Activated CD4-positive, alpha-beta T cell treated with anti-CD3 and anti-CD28 coated beads for 36 hours (primary cell): ENCODE data around the gene CELSR1. TPM values are rescaled to one million over a fixed set of nuclear protein-coding genes. Genes with fewer than 3 reads are reported as not detected.

ENCODE experiments used
- ATAC-seq: fragments of 200-7000 bp; cut with Tn5 transposase; one replicate; pipeline ENCODE4 v1.10.0; 2021; ENCODE audit warnings: mild to moderate bottlenecking, moderate library complexity
- CTCF ChIA-PET: fragments of 350-600 bp; sonication (Branson Sonifier 250); formaldehyde crosslinking; loops from one replicate; lab custom pipeline; 2021; ENCODE audit warnings: antibody characterized with exemption; lab: Charles Lee
- POLR2A ChIA-PET: fragments of 350-600 bp; sonication (Branson Sonifier 250); formaldehyde crosslinking; loops from one replicate; lab custom pipeline; 2021; ENCODE audit warnings: antibody characterized with exemption, inconsistent platforms; lab: Charles Lee
- DNase-seq: peaks from one replicate; pipeline ENCODE4 v3.0.0-alpha.2; 2020
- H3K27ac Mint-ChIP-seq: one replicate; pipeline ENCODE4 v1.8.0; 2021; ENCODE audit warnings: mixed read lengths
- H3K27me3 Mint-ChIP-seq: one replicate; pipeline ENCODE4 v1.8.0; 2021; ENCODE audit warnings: mixed read lengths
- H3K36me3 Mint-ChIP-seq: one replicate; pipeline ENCODE4 v1.8.0; 2021; ENCODE audit warnings: low read depth, mixed read lengths
- H3K4me1 Mint-ChIP-seq: one replicate; pipeline ENCODE4 v1.8.0; 2021; ENCODE audit warnings: mixed read lengths
- H3K4me3 Mint-ChIP-seq: one replicate; pipeline ENCODE4 v1.8.0; 2021; ENCODE audit warnings: mild to moderate bottlenecking, moderate library complexity, mixed read lengths
- H3K9me3 Mint-ChIP-seq: one replicate; pipeline ENCODE4 v1.8.0; 2021; ENCODE audit warnings: low read depth, mixed read lengths
- intact Hi-C, 2 experiments: fragments of 100-400 bp; cut with DNase I in 1 of 2; cut with micrococcal nuclease in 1 of 2; formaldehyde crosslinking; loops; one replicate each; pipeline versions ENCODE4 v1.14.2 to v1.15.1; 2022 to 2024; cut with DNase I, micrococcal nuclease
- total RNA-seq, 2 experiments: library from RNA; stranded (reverse); gene quantifications; one replicate each; pipeline ENCODE4 v1.2.3, GENCODE V29; 2021

Gene CELSR1
- total RNA-seq, 2 experiments from 2014 or later: 0.43 to 0.46 TPM

DNA sequence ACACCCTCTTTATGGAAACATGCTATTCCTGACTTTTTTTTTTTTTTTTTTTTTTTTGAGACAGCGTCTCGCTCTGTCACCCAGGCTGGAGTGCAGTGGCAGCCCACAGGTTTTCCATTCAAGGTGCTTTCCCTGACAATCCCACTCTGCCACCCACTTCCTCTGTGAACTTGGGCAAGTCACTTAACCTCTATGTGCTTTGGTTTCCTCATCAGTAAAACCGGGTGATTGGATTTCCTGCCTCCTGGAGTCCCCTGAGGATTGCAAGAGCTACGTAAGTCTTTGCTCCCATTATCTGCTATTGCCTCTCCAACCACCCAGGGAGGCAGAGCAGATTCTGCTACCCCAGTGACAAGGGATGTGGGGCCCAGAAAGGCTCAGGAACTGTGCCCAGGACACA is 54.1 kb downstream of the CELSR1 start:
- peak; percentile 42 for ATAC-seq

DNA sequence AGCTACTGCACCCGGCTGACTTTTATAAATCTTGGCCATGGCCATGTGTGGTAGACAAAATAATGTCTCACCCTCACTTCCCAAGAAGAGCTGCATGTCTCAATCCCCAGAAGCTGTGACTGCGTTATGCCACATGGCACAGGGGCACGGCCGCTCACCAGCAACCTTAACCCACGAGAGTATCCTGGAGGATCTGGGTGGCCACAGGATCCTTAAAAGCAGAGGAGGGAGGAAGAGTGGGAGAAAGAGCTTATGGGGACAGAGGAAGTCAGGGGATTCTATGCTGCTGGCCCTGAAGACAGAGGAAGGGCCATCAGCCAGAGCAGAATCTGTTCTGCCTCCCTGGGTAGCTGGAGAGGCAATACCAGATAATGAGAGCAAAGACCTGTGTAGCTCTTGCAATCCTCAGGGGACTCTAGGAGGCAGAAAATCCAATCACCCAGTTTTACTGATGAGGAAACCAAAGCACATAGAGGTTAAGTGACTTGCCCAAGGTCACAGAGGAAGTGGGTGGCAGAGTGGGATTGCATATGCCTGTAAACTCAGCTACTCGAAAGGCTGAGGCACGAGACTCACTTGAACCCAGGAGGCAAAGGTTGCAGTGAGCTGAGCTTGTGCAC is 55.3 kb downstream of the CELSR1 start:
- intact Hi-C loops: no loop called here
- H3K27me3 Mint-ChIP-seq: no peaks in the 10 kb centered on the region
- DNase-seq (no peak), ATAC-seq (no peak)
- no peak overlapping the region for H3K27ac Mint-ChIP-seq
- CTCF ChIA-PET: interaction anchor here (0.7 to 1.0 kb wide), 3 partner anchors 14 to 476 kb away, joined by 3 to 4 read pairs (median 4); no protein-coding TSS in a partner anchor
- H3K4me3 Mint-ChIP-seq: no peak overlapping the region
- H3K9me3 Mint-ChIP-seq: peaks cover 4% of the 10 kb centered on the region
- POLR2A ChIA-PET: no interaction called here
- H3K36me3 Mint-ChIP-seq: no peaks in the 10 kb centered on the region
- H3K4me1 Mint-ChIP-seq: peaks cover 19% of the 10 kb centered on the region

More for the DNA sequence above, 54.1 kb downstream of the CELSR1 start:
- intact Hi-C loops: no loop called here
- ChIA-PET CTCF (no interaction called here), POLR2A (no interaction called here)
- no peaks in the 10 kb centered on the region for H3K36me3 Mint-ChIP-seq
- H3K4me1 Mint-ChIP-seq: peaks cover 18% of the 10 kb centered on the region
- H3K9me3 Mint-ChIP-seq: peaks cover 4% of the 10 kb centered on the region
- no peak overlapping the region for H3K27ac Mint-ChIP-seq
- H3K27me3 Mint-ChIP-seq: no peaks in the 10 kb centered on the region
- peak; percentile 24 for DNase-seq
- no peak overlapping the region for H3K4me3 Mint-ChIP-seq

DNA sequence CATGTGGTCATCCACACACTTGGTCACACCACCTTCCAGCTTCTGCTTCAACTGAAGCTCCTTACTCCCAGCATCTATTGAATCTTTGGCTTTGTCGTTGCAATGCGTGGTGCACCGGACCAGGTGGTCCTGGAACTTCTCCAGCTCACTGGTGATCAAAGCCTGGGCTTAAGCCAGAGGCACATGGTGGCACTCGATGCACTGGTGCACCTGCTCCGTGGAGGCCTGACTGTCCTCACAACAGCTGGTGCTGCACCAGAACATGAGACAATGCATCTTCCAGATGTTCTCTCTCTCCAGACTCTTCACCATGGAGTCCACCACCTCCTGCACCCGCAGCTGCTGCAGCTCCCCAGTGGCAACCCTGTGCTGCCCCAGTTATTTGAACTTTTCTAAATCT is 56.0 kb downstream of the CELSR1 start:
- Mint-ChIP-seq H3K4me3 (no peak overlapping the region), H3K4me1 (peaks cover 26% of the 10 kb centered on the region), H3K9me3 (peaks cover 6% of the 10 kb centered on the region), H3K27ac (no peak overlapping the region), H3K36me3 (no peaks in the 10 kb centered on the region), H3K27me3 (no peaks in the 10 kb centered on the region)
- ChIA-PET CTCF (interaction anchor here (0.9 to 1.0 kb wide), 2 partner anchors 15 to 114 kb away, joined by 4 read pairs; no protein-coding TSS in a partner anchor), POLR2A (no interaction called here)
- intact Hi-C loops: no loop called here
- ATAC-seq (no peak), DNase-seq (no peak)

DNA sequence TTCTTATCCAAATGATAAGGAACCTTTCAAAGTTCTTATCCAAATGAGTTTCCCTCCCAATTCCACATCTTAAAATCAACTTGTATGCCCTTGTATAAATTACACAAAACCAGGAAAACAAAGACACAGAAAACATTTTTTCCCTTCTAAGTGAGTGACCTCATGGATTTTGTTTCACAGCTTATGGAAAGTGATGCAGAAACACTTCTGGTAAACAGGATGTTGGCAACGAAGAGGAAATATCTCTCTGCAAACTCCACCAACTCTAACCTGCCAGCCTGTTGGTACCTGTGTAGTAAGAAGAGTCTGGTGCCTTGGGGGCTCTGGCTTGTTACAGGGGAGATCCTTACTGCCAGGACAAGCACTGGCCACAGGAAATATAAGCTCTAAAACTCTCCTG is 57.0 kb downstream of the CELSR1 start:
- intact Hi-C loops: no loop called here
- CTCF ChIA-PET: no interaction called here

DNA sequence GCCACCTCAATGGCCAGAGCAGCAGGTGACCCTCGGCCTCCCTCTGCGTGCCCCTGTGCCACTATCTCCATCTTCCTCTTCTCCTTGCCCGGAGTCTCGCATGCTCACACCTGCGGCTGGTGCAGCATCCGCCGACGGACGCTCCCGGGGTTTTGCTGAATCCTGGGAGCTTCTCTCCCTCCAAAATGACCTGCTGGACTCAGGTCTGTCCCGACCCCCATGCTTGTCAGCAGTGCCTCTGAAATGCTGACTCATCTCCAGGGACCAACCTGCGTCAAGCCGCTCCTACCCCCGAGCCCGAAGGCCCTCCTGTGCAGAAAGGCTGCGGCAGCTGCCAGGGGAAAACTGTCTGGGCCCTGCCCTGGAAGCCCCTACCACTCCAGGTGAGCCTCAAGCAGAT is 58.4 kb downstream of the CELSR1 start:
- no peak overlapping the region for H3K4me3 Mint-ChIP-seq
- peaks cover 6% of the 10 kb centered on the region for H3K9me3 Mint-ChIP-seq
- no peak for DNase-seq
- peaks cover 4% of the 10 kb centered on the region for H3K27me3 Mint-ChIP-seq
- CTCF ChIA-PET: interaction anchor here (1.1 kb wide), 1 partner anchor 17 kb away, joined by 4 read pairs; no protein-coding TSS in a partner anchor
- no peaks in the 10 kb centered on the region for H3K36me3 Mint-ChIP-seq
- peaks cover 30% of the 10 kb centered on the region for H3K4me1 Mint-ChIP-seq
- intact Hi-C loops: no loop called here
- H3K27ac Mint-ChIP-seq: no peak overlapping the region
- no peak for ATAC-seq
- POLR2A ChIA-PET: no interaction called here

More for the DNA sequence above, 57.0 kb downstream of the CELSR1 start:
- peaks cover 30% of the 10 kb centered on the region for H3K4me1 Mint-ChIP-seq
- H3K36me3 Mint-ChIP-seq: no peaks in the 10 kb centered on the region
- H3K27ac Mint-ChIP-seq: no peak overlapping the region
- POLR2A ChIA-PET: no interaction called here
- DNase-seq: no peak
- ATAC-seq: no peak
- H3K4me3 Mint-ChIP-seq: no peak overlapping the region
- H3K27me3 Mint-ChIP-seq: no peaks in the 10 kb centered on the region
- H3K9me3 Mint-ChIP-seq: peaks cover 6% of the 10 kb centered on the region

DNA sequence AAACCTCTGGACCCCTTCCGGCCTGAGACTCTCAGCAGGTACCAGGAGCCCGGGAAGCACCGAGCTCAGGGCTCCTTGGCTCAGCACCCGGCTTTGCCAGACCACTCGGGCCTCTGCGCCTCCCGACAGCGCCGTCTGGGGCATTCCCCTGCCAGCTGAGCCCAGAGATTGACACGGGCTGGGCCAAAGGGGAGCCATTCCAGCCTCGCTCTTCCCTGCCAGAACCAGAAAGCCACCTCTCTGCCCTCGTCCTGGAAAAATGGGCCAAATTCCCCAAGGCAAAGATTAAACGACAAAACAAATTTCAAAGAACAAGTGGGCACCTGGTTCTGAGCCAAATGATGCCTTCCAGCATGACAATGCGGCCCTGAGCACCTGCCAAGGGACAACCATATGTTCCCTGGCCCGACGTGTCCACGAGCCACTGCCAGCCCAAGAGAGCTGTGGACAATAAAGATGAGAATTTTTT is 59.3 kb downstream of the CELSR1 start:
- Mint-ChIP-seq H3K27ac (no peak overlapping the region), H3K4me1 (peaks cover 26% of the 10 kb centered on the region), H3K4me3 (no peak overlapping the region), H3K36me3 (no peaks in the 10 kb centered on the region), H3K27me3 (peaks cover 4% of the 10 kb centered on the region), H3K9me3 (peaks cover 6% of the 10 kb centered on the region)
- ATAC-seq: no peak
- CTCF ChIA-PET: no interaction called here
- POLR2A ChIA-PET: no interaction called here
- DNase-seq: no peak
- intact Hi-C loops: no loop called here

DNA sequence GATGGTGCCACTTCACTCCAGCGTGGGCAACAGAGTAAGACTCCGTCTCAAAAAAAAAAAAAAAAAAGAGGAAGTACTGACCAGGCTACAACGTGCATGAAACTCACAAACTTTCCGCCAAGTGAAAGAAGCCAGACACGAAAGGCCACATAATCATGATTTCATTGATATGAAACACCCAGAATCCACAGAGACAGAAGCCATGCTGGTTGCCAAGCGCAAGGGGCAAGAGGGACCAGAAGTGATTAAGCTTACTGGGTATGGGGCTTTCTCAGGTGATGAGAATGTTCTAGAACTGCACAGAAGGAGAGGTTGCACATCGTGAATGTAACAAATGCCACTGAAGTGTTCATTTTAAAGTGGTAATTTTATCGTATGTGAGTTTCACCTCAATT is 60.9 kb downstream of the CELSR1 start:
- ATAC-seq: peak; percentile 97
- DNase-seq: peak; percentile 67
- ChIA-PET POLR2A (no interaction called here), CTCF (interaction anchor here (0.6 to 1.0 kb wide), 2 partner anchors 109 to 226 kb away, joined by 3 read pairs; no protein-coding TSS in a partner anchor)
- H3K27ac Mint-ChIP-seq: peak overlapping the region; percentile 67
- H3K27me3 Mint-ChIP-seq: peaks cover 4% of the 10 kb centered on the region
- intact Hi-C loops: no loop called here
- no peaks in the 10 kb centered on the region for H3K36me3 Mint-ChIP-seq
- peaks cover 1% of the 10 kb centered on the region for H3K9me3 Mint-ChIP-seq
- peaks cover 22% of the 10 kb centered on the region for H3K4me1 Mint-ChIP-seq
- no peak overlapping the region for H3K4me3 Mint-ChIP-seq

DNA sequence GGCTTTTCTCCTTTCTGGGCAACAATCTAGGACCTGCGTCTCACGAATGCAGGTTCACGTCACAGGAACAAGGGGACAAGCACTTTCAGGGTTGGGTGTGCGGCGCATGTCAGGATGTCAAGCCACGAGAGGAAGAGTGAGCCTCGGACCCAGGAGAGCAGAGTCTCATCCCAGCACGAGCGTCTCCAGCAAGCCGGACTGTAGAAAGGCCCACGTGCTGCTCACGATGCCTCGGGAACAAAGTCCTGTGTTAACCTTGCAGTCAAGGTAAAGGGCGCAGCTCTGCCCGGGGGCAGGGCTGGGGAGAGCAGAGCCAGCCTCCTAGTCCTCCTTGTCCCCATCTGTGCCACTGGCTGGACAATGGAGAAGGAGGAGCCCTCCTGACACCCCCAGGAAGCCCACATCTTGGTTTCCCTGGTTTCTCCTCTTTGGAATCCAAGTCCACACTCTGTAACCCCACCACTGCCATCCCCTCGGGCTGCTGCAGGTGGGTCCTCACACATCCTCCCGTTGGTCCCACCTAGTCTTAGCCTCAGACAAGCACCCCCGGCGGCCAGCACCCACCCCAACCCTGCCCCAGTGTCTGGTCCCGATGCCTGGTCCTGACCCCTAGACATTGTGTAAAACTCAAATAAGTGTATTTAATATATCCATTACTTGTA is 63.4 kb downstream of the CELSR1 start:
- DNase-seq: no peak
- Mint-ChIP-seq H3K27me3 (peaks cover 4% of the 10 kb centered on the region), H3K4me1 (peaks cover 12% of the 10 kb centered on the region), H3K9me3 (peaks cover 1% of the 10 kb centered on the region), H3K4me3 (no peak overlapping the region), H3K27ac (no peak overlapping the region), H3K36me3 (no peaks in the 10 kb centered on the region)
- ChIA-PET CTCF (no interaction called here), POLR2A (no interaction called here)
- no peak for ATAC-seq
- intact Hi-C loops: no loop called here

DNA sequence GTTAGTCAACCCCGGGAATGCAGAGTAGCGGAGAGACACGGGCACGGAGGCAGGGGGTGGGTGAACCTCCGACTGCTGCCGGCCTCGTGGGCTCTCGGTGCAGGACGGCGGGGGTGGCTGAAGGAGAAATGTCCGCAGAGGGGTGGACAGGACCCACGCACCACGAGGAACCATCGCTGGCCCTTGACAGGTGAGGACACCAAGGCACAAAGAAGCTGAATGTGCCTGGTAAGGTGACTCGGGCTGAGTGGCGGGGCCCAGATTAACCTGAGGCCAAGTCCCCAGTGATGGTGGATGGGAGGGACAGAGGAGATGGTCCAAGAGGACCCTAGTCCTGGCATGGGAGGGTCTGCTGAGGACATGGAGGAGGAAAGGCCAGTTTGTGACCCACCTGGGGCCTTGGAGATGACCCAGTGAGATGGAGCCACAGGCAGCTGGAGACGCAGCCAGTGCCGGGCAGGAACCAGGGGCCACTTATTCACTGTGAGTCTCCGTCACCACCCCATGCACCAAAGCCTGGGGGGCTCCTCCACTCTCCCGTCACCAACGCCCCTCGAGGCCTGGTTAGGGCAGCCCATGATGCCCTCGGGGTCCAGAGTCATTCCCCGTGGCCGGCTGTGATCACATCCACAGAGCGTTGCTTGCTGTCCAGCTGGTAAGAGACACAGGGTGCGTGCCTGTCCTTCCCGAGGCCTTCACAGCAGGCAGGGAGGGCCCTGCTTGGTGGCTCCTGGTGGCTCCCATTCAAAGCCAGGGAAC is 64.2 kb downstream of the CELSR1 start:
- no peaks in the 10 kb centered on the region for H3K36me3 Mint-ChIP-seq
- H3K27me3 Mint-ChIP-seq: peaks cover 4% of the 10 kb centered on the region
- peaks cover 12% of the 10 kb centered on the region for H3K4me1 Mint-ChIP-seq
- intact Hi-C loops: no loop called here
- DNase-seq: no peak
- ChIA-PET CTCF (no interaction called here), POLR2A (no interaction called here)
- no peak overlapping the region for H3K27ac Mint-ChIP-seq
- H3K9me3 Mint-ChIP-seq: peaks cover 1% of the 10 kb centered on the region
- no peak for ATAC-seq
- no peak overlapping the region for H3K4me3 Mint-ChIP-seq

DNA sequence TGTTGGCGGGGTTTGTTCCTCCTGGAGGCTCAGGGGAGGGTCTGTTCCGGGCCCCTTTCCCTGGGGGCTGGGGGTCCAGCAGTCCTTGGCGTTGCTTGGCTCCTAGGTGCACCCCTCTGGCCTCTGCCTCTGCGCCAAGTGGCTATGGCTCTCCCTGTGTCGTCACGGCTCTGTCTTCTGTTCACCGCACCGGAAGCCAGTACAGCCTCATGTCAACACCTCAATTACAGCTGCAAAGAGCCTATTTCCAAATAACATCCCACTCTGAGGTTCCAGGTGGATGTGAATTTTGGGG is 64.8 kb downstream of the CELSR1 start:
- Mint-ChIP-seq H3K27ac (no peak overlapping the region), H3K4me3 (no peak overlapping the region), H3K4me1 (peaks cover 12% of the 10 kb centered on the region), H3K36me3 (no peaks in the 10 kb centered on the region), H3K9me3 (peaks cover 1% of the 10 kb centered on the region), H3K27me3 (peaks cover 4% of the 10 kb centered on the region)
- DNase-seq (no peak), ATAC-seq (no peak)
- POLR2A ChIA-PET: no interaction called here
- intact Hi-C loops: no loop called here
- CTCF ChIA-PET: no interaction called here

DNA sequence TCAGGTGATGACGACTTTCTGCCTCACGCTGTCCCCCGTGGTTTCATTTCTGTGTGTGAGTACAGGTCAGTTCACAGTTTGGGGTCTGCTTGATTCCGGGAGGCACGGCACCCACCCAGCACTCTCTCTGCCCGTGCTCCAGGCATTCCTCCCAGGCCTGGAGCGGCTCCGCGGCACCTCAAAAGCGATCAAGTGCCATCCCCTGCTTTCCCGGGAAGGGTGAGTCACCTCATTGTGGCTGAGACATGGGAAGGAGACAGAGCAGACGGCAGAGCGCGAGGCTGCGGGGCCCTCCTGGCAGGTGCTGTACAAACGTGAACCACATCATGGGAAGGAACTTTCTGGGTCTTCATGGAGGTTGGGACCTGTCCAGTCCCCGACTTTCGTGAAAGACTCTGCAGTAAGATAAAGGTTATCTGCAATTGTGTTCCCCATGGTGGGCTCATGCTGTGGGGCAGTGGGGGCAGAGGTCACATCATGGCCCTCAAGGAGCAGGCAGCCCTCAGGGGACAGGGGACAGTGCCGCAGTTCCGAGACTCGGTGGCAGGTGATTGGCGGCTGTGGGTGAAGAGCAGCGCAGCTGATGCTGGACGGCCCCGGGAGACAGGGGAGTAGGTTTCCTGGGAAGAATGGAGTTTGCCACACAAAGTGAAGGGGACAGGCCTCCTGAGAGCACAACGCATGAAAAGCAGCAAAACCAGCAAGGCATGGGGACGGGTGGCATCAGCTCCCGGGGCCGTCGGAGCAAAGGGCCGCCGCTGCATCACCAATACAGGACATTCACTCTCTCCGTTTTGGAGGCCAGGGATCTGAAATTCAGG is 65.3 kb downstream of the CELSR1 start:
- POLR2A ChIA-PET: no interaction called here
- DNase-seq (no peak), ATAC-seq (no peak)
- no peak overlapping the region for H3K27ac Mint-ChIP-seq
- peaks cover 11% of the 10 kb centered on the region for H3K4me1 Mint-ChIP-seq
- H3K27me3 Mint-ChIP-seq: peaks cover 4% of the 10 kb centered on the region
- H3K9me3 Mint-ChIP-seq: peaks cover 1% of the 10 kb centered on the region
- H3K4me3 Mint-ChIP-seq: no peak overlapping the region
- CTCF ChIA-PET: interaction anchor here (0.5 kb wide), 1 partner anchor 370 kb away, joined by 3 read pairs; no protein-coding TSS in a partner anchor
- no peaks in the 10 kb centered on the region for H3K36me3 Mint-ChIP-seq
- intact Hi-C loops: no loop called here
